GM23338 (cell line): ENCODE data around the gene HRH3. TPM values are rescaled to one million over a fixed set of nuclear protein-coding genes. Genes with fewer than 3 reads are reported as not detected.

Experiments
- ATAC-seq: fragments of 200-7000 bp; cut with Tn5 transposase; 3 replicates; pipeline ENCODE4 v1.9.1; 2020
- DNase-seq: peaks from one replicate; pipeline ENCODE4 v3.0.0-alpha.2; 2015; ENCODE audit warnings: low spot score
- H2AFZ ChIP-seq: fragments of 200-600 bp; sonication (generic); 2 replicates; pipeline ENCODE4 v1.8.0; 2016; ENCODE audit warnings: antibody characterized with exemption, mild to moderate bottlenecking, moderate library complexity
- H3F3A ChIP-seq: fragments of 200-600 bp; sonication (generic); replicated peaks from 2 replicates; pipeline ENCODE4 v1.8.0; 2017; ENCODE audit warnings: antibody characterized with exemption, mixed run types, low read depth
- H3K27ac ChIP-seq: fragments of 200-600 bp; sonication (generic); 2 replicates; pipeline ENCODE4 v1.6.1; 2016; ENCODE audit warnings: low read depth
- H3K27me3 ChIP-seq: fragments of 200-600 bp; sonication (generic); 2 replicates; pipeline ENCODE4 v1.8.0; 2016; ENCODE audit warnings: mild to moderate bottlenecking, mixed run types, moderate library complexity; ENCODE audit not compliant: insufficient read depth
- H3K36me3 ChIP-seq: fragments of 200-600 bp; sonication (generic); 2 replicates; pipeline ENCODE4 v1.8.0; 2016; ENCODE audit warnings: mild to moderate bottlenecking; ENCODE audit not compliant: insufficient read depth
- H3K4me1 ChIP-seq: fragments of 200-600 bp; sonication (generic); 2 replicates; pipeline ENCODE4 v1.8.0; 2016; ENCODE audit warnings: mild to moderate bottlenecking, moderate library complexity; ENCODE audit not compliant: insufficient read depth
- H3K4me2 ChIP-seq: fragments of 200-600 bp; sonication (generic); 2 replicates; pipeline ENCODE4 v1.7.1; 2017; ENCODE audit warnings: mixed run types
- H3K4me3 ChIP-seq: fragments of 200-600 bp; sonication (generic); 2 replicates; pipeline ENCODE4 v1.6.1; 2016; ENCODE audit warnings: mixed run types
- H3K79me2 ChIP-seq: fragments of 200-600 bp; sonication (generic); replicated peaks from 2 replicates; pipeline ENCODE4 v1.8.0; 2017; ENCODE audit warnings: mild to moderate bottlenecking; ENCODE audit not compliant: insufficient read depth
- H3K9me2 ChIP-seq: fragments of 200-600 bp; sonication (generic); 2 replicates; pipeline ENCODE4 v1.8.0; 2017; ENCODE audit not compliant: insufficient read depth
- H4K20me1 ChIP-seq: fragments of 200-600 bp; sonication (generic); replicated peaks from 2 replicates; pipeline ENCODE4 v1.8.0; 2017; ENCODE audit warnings: mild to moderate bottlenecking; ENCODE audit not compliant: insufficient read depth
- H3K27ac Mint-ChIP-seq: 2 replicates; pipeline ENCODE4 v1.8.0; 2020; ENCODE audit warnings: inconsistent platforms, mild to moderate bottlenecking, moderate library complexity, mixed read lengths
- H3K27me3 Mint-ChIP-seq: 3 replicates; pipeline ENCODE4 v1.8.0; 2022; ENCODE audit warnings: low read depth, mild to moderate bottlenecking, moderate library complexity, mixed read lengths, inconsistent platforms; ENCODE audit not compliant: insufficient read depth, poor library complexity
- H3K36me3 Mint-ChIP-seq: 3 replicates; pipeline ENCODE4 v1.8.0; 2021; ENCODE audit warnings: low read depth, mild to moderate bottlenecking, inconsistent platforms, moderate library complexity, mixed read lengths
- H3K4me1 Mint-ChIP-seq: 3 replicates; pipeline ENCODE4 v1.8.0; 2020; ENCODE audit warnings: mild to moderate bottlenecking, inconsistent platforms, mixed read lengths
- H3K4me3 Mint-ChIP-seq: 3 replicates; pipeline ENCODE4 v1.8.0; 2021; ENCODE audit warnings: moderate library complexity, mild to moderate bottlenecking, inconsistent platforms, mixed read lengths
- H3K9me3 Mint-ChIP-seq: 3 replicates; pipeline ENCODE4 v1.8.0; 2020; ENCODE audit warnings: moderate library complexity, mild to moderate bottlenecking, inconsistent platforms, mixed read lengths
- EZH2phosphoT487 ChIP-seq: fragments of 200-600 bp; sonication (generic); IDR thresholded peaks from one replicate; pipeline ENCODE4 v1.8.1; 2018; ENCODE audit warnings: antibody characterized with exemption; ENCODE audit not compliant: unreplicated experiment
- JUNB ChIP-seq: IDR thresholded peaks from one replicate; pipeline ENCODE4 v1.6.1; 2016; ENCODE audit warnings: antibody characterized with exemption; ENCODE audit not compliant: unreplicated experiment
- NANOG ChIP-seq: IDR thresholded peaks from 2 replicates; pipeline ENCODE4 v1.6.1; 2016; ENCODE audit warnings: antibody characterized with exemption, borderline replicate concordance
- POLR2AphosphoS5 ChIP-seq: IDR thresholded peaks from 2 replicates; pipeline ENCODE4 v1.6.1; 2016; ENCODE audit warnings: antibody characterized with exemption, low read depth
- REST ChIP-seq: IDR thresholded peaks from one replicate; pipeline ENCODE4 v1.6.1; 2018; ENCODE audit warnings: antibody characterized with exemption; ENCODE audit not compliant: unreplicated experiment
- ZNF114 ChIP-seq: fragments of 250-450 bp; sonication (Bioruptor Pico); IDR thresholded peaks from 2 replicates; pipeline ENCODE4 v1.5.0; 2020; ENCODE audit warnings: mild to moderate bottlenecking, moderate library complexity
- ZNF331 ChIP-seq: fragments of 250-450 bp; sonication (Bioruptor Pico); IDR thresholded peaks from 2 replicates; pipeline ENCODE4 v1.5.0; 2020; ENCODE audit warnings: low read depth, mild to moderate bottlenecking, moderate library complexity
- polyA plus RNA-seq: library from polyadenylated mRNA; unstranded; fragments of >200 nt; fragmentation: Nextera tagmentation; extraction: Ambion mirVana; gene quantifications from 2 replicates; pipeline ENCODE4 v1.2.1, GENCODE V29; 2016
- total RNA-seq: library from RNA; depleted of rRNA; stranded (reverse); fragments of >200 nt; shearing (Covaris generic); gene quantifications from 2 replicates; pipeline ENCODE4 v1.2.3, GENCODE V29; 2014
- TF ChIP-seq, protein P1 (sequence below): IDR thresholded peaks from 2 replicates; pipeline ENCODE4 v1.6.1; 2016; ENCODE audit warnings: antibody characterized with exemption
- TF ChIP-seq, protein P2 (sequence below), 2 experiments: fragments of 200-600 bp in 1 of 2; sonication (generic) in 1 of 2; conservative IDR thresholded peaks; 2 replicates each; pipeline versions ENCODE4 v1.5.1 to v1.6.1; 2016 to 2017; ENCODE audit warnings: antibody characterized with exemption in 2 of 2, low read depth in 2 of 2, mild to moderate bottlenecking in 2 of 2, moderate library complexity in 1 of 2

Gene HRH3
- total and polyA plus RNA-seq, 2 experiments from 2014 or later: 1.5 to 5.2 TPM

DNA sequence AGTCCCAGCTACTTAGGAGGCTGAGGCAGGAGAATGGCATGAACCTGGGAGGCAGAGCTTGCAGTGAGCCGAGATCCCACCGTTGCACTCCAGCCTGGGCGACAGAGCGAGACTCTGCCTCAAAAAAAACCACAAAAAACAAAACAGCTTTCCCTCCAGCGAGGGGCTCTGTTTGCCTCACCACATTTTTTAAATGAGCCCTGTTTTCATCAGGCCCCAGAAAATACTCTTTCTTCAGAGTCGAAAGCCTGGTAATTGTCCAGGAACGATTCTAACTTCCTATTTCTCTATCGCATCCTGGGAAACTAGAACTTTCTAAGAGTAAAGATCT lies 25.0 kb downstream of the HRH3 start (continued):
- TF ChIP-seq REST: no peak
- no peak for TF ChIP-seq ZNF114 (CRISPR knock-in tag)
- no peak for TF ChIP-seq POLR2AphosphoS5
- TF ChIP-seq JUNB: no peak
- no peak for TF ChIP-seq EZH2phosphoT487
- no peak for TF ChIP-seq NANOG
- TF ChIP-seq ZNF331 (CRISPR knock-in tag): no peak
- TF ChIP-seq, protein P1, sequence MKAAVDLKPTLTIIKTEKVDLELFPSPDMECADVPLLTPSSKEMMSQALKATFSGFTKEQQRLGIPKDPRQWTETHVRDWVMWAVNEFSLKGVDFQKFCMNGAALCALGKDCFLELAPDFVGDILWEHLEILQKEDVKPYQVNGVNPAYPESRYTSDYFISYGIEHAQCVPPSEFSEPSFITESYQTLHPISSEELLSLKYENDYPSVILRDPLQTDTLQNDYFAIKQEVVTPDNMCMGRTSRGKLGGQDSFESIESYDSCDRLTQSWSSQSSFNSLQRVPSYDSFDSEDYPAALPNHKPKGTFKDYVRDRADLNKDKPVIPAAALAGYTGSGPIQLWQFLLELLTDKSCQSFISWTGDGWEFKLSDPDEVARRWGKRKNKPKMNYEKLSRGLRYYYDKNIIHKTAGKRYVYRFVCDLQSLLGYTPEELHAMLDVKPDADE: no peak

- no peak overlapping the region for H3K4me3 ChIP-seq
- H4K20me1 ChIP-seq: peaks cover under 1% of the 10 kb centered on the region
- H3K4me2 ChIP-seq: no peak overlapping the region
- no peak for ATAC-seq
- H3K27me3 ChIP-seq: no peaks in the 10 kb centered on the region
- H2AFZ ChIP-seq: no peak overlapping the region
- Mint-ChIP-seq H3K4me3 (no peak overlapping the region), H3K27ac (no peak overlapping the region), H3K27me3 (peaks cover 3% of the 10 kb centered on the region), H3K36me3 (peaks cover 8% of the 10 kb centered on the region), H3K4me1 (no peaks in the 10 kb centered on the region), H3K9me3 (no peaks in the 10 kb centered on the region)
- no peaks in the 10 kb centered on the region; the same call in 1 of the 2 replicates for H3K36me3 ChIP-seq
- H3K27ac ChIP-seq: no peak overlapping the region
- no peaks in the 10 kb centered on the region for H3K9me2 ChIP-seq
- no peak for DNase-seq
- H3K4me1 ChIP-seq: no peaks in the 10 kb centered on the region
- H3F3A ChIP-seq: no peaks in the 10 kb centered on the region
- H3K79me2 ChIP-seq: peaks cover 16% of the 10 kb centered on the region
- TF ChIP-seq ZNF331 (CRISPR knock-in tag): no peak
- TF ChIP-seq REST: no peak
- no peak for TF ChIP-seq POLR2AphosphoS5
- TF ChIP-seq, protein P2, sequence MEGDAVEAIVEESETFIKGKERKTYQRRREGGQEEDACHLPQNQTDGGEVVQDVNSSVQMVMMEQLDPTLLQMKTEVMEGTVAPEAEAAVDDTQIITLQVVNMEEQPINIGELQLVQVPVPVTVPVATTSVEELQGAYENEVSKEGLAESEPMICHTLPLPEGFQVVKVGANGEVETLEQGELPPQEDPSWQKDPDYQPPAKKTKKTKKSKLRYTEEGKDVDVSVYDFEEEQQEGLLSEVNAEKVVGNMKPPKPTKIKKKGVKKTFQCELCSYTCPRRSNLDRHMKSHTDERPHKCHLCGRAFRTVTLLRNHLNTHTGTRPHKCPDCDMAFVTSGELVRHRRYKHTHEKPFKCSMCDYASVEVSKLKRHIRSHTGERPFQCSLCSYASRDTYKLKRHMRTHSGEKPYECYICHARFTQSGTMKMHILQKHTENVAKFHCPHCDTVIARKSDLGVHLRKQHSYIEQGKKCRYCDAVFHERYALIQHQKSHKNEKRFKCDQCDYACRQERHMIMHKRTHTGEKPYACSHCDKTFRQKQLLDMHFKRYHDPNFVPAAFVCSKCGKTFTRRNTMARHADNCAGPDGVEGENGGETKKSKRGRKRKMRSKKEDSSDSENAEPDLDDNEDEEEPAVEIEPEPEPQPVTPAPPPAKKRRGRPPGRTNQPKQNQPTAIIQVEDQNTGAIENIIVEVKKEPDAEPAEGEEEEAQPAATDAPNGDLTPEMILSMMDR (conservative IDR thresholded peaks at IDR 0.05; ENCODE audit: low read depth in 2 of 2): no peak
- TF ChIP-seq, protein P1: no peak
Measured at GRCh38 chr20:62193079-62194025, 26.7 kb downstream of the HRH3 start.
